ENCODE measurements around the gene ETV6.

GRCh38 chr12:11709513-11709912 is 60.0 kb downstream of the ETV6 start:
- TF ChIP-seq POLR2A (IDR thresholded peaks at IDR 0.05) (no peak), CTCF (IDR thresholded peaks at IDR 0.05) (no peak)
